PC-3 (cell line): ENCODE data around the gene GFRA1.

Experiments used
- CTCF ChIP-seq: fragments of 300-600 bp; sonication (generic); conservative IDR thresholded peaks from 2 replicates; pipeline ENCODE4 v1.5.1; 2017; ENCODE audit warnings: antibody characterized with exemption, low read depth, mild to moderate bottlenecking, low read length
- EZH2 ChIP-seq: fragments of 300-600 bp; sonication (generic); IDR thresholded peaks from one replicate; pipeline ENCODE4 v1.6.1; 2017; ENCODE audit warnings: antibody characterized with exemption, mild to moderate bottlenecking, low read length; ENCODE audit not compliant: unreplicated experiment

- TF ChIP-seq CTCF (no peak), EZH2 (no peak)
Observed at GRCh38 chr10:116271593-116272439, 1.2 kb downstream of the GFRA1 start.
